H1 (cell line): ENCODE measurements around the gene ELFN1.

Experiments
- EZH2 ChIP-seq: fragments of 200-600 bp; sonication (generic); IDR thresholded peaks from 2 replicates; pipeline ENCODE4 v1.7.1; 2012; ENCODE audit warnings: low read depth, mild to moderate bottlenecking, moderate library complexity, low read length, inconsistent platforms; ENCODE audit not compliant: severe bottlenecking
- GABPA ChIP-seq: IDR thresholded peaks from 2 replicates; pipeline ENCODE4 v1.6.1; 2011; ENCODE audit warnings: mild to moderate bottlenecking, low read length, moderate library complexity, borderline replicate concordance; ENCODE audit not compliant: insufficient read depth
- HDAC6 ChIP-seq: IDR thresholded peaks from one replicate; pipeline ENCODE4 v1.7.1; 2012; ENCODE audit warnings: low read depth, mild to moderate bottlenecking, inconsistent platforms, low read length, moderate library complexity
- JUN ChIP-seq: IDR thresholded peaks from 2 replicates; pipeline ENCODE4 v1.6.1; 2011; ENCODE audit warnings: low read depth, mild to moderate bottlenecking, improper control_type of control experiment, low read length
- JUND ChIP-seq: IDR thresholded peaks from 2 replicates; pipeline ENCODE4 v1.6.1; 2011; ENCODE audit warnings: mild to moderate bottlenecking, improper control_type of control experiment, low read length
- KDM1A ChIP-seq: fragments of 200-600, 300-600 bp; sonication (generic); IDR thresholded peaks from 2 replicates; pipeline ENCODE4 v1.7.1; 2016; ENCODE audit warnings: mild to moderate bottlenecking, low read length, borderline replicate concordance
- POLR2A ChIP-seq, 2 experiments: IDR thresholded peaks; 1 replicate in 1 of 2; 2 replicates in 1 of 2; pipeline ENCODE4 v1.6.1; 2011; ENCODE audit warnings: low read depth in 2 of 2, low read length in 2 of 2, mild to moderate bottlenecking in 2 of 2; ENCODE audit errors: control extremely low read depth in 1 of 2
- POLR2AphosphoS5 ChIP-seq: IDR thresholded peaks from 2 replicates; pipeline ENCODE4 v1.6.1; 2011; ENCODE audit warnings: low read depth, low read length
- RAD21 ChIP-seq, 2 experiments: IDR thresholded peaks in 1 of 2; conservative IDR thresholded peaks in 1 of 2; 2 replicates each; pipeline ENCODE4 v1.6.1; 2011; ENCODE audit warnings: low read depth in 2 of 2, low read length in 2 of 2, improper control_type of control experiment in 1 of 2, inconsistent platforms in 1 of 2, mild to moderate bottlenecking in 1 of 2, moderate library complexity in 1 of 2
- SP1 ChIP-seq: IDR thresholded peaks from 2 replicates; pipeline ENCODE4 v1.6.1; 2011; ENCODE audit warnings: low read depth, low read length
- TBP ChIP-seq: IDR thresholded peaks from 2 replicates; pipeline ENCODE4 v1.6.1; 2011; ENCODE audit warnings: low read depth, low read length, improper control_type of control experiment
- ZNF274 ChIP-seq: IDR thresholded peaks from 2 replicates; pipeline ENCODE4 v1.7.0; 2012; ENCODE audit warnings: low read length, borderline replicate concordance; ENCODE audit errors: extremely low read depth
- TF ChIP-seq, protein P1 (sequence below), 3 experiments: IDR thresholded peaks; 1 replicate in 2 of 3; 2 replicates in 1 of 3; pipeline versions ENCODE4 v1.5.1 to v1.6.1; 2011; ENCODE audit warnings: low read length in 3 of 3, mild to moderate bottlenecking in 3 of 3, inconsistent platforms in 2 of 3, low read depth in 1 of 3, moderate library complexity in 1 of 3; ENCODE audit not compliant: insufficient read depth in 1 of 3; ENCODE audit errors: control extremely low read depth in 1 of 3

DNA sequence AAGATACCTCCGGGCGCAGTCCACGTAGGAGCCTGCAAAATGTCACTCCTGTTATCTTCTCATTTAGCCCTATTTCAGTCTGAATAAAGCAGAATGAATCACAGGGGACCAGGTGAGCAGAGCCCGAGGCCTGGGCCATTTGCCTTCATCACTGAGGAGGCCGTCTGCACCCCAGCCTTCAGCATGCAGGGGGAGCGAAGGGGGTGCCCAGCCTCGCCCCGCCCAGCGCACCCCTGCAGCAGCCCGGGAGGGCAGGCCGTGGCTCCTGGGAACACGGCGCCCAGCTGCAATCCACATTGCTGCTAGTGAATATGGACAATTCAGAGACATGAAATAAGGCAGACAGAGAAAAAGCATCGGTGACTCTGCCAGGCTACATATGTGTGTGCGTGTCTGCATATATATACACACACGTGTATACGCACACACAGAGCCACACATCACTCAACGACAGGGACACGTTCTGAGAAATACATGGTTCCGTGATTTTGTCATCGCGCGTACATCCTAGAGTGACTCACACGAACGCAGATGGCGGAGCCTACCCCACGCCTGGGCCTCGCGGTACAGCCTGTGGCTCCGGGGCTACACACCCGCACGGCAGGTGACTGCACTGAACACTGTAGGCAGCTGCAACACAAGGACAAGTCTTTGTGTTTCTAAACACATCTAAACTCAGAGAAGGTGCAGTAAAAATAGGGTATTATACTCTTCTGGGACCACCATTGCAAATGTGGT lies 15.2 kb upstream of the ELFN1 start:
- no peak for TF ChIP-seq HDAC6
- TF ChIP-seq POLR2AphosphoS5 = no peak
- no peak for TF ChIP-seq EZH2
- TF ChIP-seq JUND = no peak
- TF ChIP-seq, protein P1, sequence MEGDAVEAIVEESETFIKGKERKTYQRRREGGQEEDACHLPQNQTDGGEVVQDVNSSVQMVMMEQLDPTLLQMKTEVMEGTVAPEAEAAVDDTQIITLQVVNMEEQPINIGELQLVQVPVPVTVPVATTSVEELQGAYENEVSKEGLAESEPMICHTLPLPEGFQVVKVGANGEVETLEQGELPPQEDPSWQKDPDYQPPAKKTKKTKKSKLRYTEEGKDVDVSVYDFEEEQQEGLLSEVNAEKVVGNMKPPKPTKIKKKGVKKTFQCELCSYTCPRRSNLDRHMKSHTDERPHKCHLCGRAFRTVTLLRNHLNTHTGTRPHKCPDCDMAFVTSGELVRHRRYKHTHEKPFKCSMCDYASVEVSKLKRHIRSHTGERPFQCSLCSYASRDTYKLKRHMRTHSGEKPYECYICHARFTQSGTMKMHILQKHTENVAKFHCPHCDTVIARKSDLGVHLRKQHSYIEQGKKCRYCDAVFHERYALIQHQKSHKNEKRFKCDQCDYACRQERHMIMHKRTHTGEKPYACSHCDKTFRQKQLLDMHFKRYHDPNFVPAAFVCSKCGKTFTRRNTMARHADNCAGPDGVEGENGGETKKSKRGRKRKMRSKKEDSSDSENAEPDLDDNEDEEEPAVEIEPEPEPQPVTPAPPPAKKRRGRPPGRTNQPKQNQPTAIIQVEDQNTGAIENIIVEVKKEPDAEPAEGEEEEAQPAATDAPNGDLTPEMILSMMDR (IDR thresholded peaks at IDR 0.05; ENCODE audit: control extremely low read depth in 1 of 3, insufficient read depth in 1 of 3, low read depth in 1 of 3, low read length in 3 of 3) = no peak
- TF ChIP-seq ZNF274 = no peak
- TF ChIP-seq JUN = no peak
- TF ChIP-seq TBP = no peak
- TF ChIP-seq KDM1A = no peak
- TF ChIP-seq POLR2A (IDR thresholded peaks at IDR 0.05; ENCODE audit: control extremely low read depth in 1 of 2, low read depth in 2 of 2, low read length in 2 of 2) = no peak
- no peak for TF ChIP-seq RAD21 (IDR thresholded peaks at IDR 0.05 in 1 of 2, conservative IDR thresholded peaks at IDR 0.05 in 1 of 2; ENCODE audit: low read depth in 2 of 2, low read length in 2 of 2)
- TF ChIP-seq GABPA = no peak
- no peak for TF ChIP-seq SP1
